Epithelial cell of proximal tubule (primary cell): Measurements from ENCODE around the gene ZNF491. TPM values are rescaled to one million over a fixed set of nuclear protein-coding genes. Genes with fewer than 3 reads are reported as not detected.
A peak's percentile ranks its signal among the peaks of the same experiment; 100 is the strongest.
"Not testable (repeated sequence)": the region's sequence is repeated elsewhere in the genome, so short reads cannot be mapped to it uniquely, and the experiment has no call there.

Experiments used
- DNase-seq: peaks from one replicate; pipeline ENCODE4 v3.0.0-alpha.2; 2011; ENCODE audit warnings: low read depth
- H3K4me3 ChIP-seq: 2 replicates; pipeline ENCODE4 v1.5.1; 2011; ENCODE audit warnings: low read depth, mild to moderate bottlenecking, low read length
- CTCF ChIP-seq: conservative IDR thresholded peaks from 2 replicates; pipeline ENCODE4 v1.5.1; 2012; ENCODE audit warnings: low read depth, mild to moderate bottlenecking, low read length
- total RNA-seq: library from RNA; depleted of rRNA; stranded (reverse); fragments of >200 nt; gene quantifications from 2 replicates; pipeline ENCODE4 v1.2.3, GENCODE V29; 2015

The ZNF491 gene
- total RNA-seq, 1 donor from 2014 or later: 0.17 TPM

GRCh38 chr19:11763117-11763516 is 35.2 kb upstream of the ZNF491 start:
- TF ChIP-seq CTCF: no peak
- H3K4me3 ChIP-seq: no peak overlapping the region
- no peak for DNase-seq

GRCh38 chr19:11763611-11764010 is 34.7 kb upstream of the ZNF491 start:
- DNase-seq: no peak
- no peak overlapping the region for H3K4me3 ChIP-seq
- TF ChIP-seq CTCF: no peak

- no peak for TF ChIP-seq CTCF
- H3K4me3 ChIP-seq: peak within 1 kb of the TSS; percentile 81
- peak; percentile 74 for DNase-seq
Measured at GRCh38 chr19:11766597-11767591, 31.4 kb upstream of the ZNF491 start, which contains the start of gene ZNF441. Gene ZNF441 (plus strand): TSS chr19:11767000. CDS start chr19:11767194, 194 bp downstream.

GRCh38 chr19:11767633-11768133 is 30.6 kb upstream of the ZNF491 start:
- DNase-seq: peak; percentile 36
- no peak for TF ChIP-seq CTCF
- H3K4me3 ChIP-seq: peak overlapping the region; percentile 81

- no peak overlapping the region for H3K4me3 ChIP-seq
- no peak for DNase-seq
- TF ChIP-seq CTCF: no peak
Measured at GRCh38 chr19:11769995-11770394, 28.3 kb upstream of the ZNF491 start.

GRCh38 chr19:11771520-11771919 is 26.8 kb upstream of the ZNF491 start:
- not testable (repeated sequence) for DNase-seq

GRCh38 chr19:11776669-11777068 is 21.7 kb upstream of the ZNF491 start:
- not testable (repeated sequence) for DNase-seq, H3K4me3 ChIP-seq

More at GRCh38 chr19:11771520-11771919, 26.8 kb upstream of the ZNF491 start:
- not testable (repeated sequence) for H3K4me3 ChIP-seq

- no peak overlapping the region for H3K4me3 ChIP-seq
- no peak for DNase-seq
- TF ChIP-seq CTCF: no peak
Measured at GRCh38 chr19:11780431-11781020, 17.8 kb upstream of the ZNF491 start.
